ENCODE measurements around the gene CYP39A1.
"Not testable (repeated sequence)": the region's sequence is repeated elsewhere in the genome, so short reads cannot be mapped to it uniquely, and the experiment has no call there.

The CYP39A1 gene

GRCh38 chr6:46648869-46649492 lies 3.6 kb downstream of the CYP39A1 start:
- no peak for DNase-seq (ENCODE audit: low spot score)

DNA sequence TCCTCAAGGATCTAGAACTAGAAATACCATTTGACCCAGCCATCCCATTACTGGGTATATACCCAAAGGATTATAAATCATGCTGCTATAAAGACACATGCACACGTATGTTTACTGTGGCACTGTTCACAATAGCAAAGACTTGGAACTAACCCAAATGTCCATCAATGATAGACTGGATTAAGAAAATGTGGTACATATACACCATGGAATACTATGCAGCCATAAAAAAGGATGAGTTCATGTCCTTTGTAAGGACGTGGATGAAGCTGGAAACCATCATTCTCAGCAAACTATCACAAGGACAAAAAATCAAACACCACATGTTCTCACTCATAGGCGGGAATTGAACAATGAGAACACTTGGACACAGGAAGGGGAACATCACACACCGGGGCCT lies 4.5 kb downstream of the CYP39A1 start:
- not testable (repeated sequence) for DNase-seq (ENCODE audit: low spot score)

DNA sequence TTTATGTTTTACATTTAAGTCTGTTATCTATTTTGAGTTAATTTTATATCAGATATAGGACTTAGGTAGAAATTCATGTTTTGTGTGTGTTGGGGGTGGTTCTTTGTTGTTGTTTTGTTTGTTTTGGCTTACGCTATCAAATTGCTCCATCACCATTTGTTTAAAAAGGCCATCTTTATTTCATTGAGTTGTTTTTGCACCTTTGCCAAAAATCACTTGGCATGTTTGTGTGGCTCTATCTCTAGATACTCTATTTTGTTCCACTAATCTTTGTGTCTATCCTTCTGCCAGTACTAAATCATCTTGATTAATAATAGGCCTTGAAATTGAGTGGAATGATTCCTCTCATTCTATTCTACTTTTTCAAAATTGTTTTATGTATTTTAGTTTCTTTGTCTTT lies 7.4 kb downstream of the CYP39A1 start:
- no peak for DNase-seq (ENCODE audit: low spot score)

DNA sequence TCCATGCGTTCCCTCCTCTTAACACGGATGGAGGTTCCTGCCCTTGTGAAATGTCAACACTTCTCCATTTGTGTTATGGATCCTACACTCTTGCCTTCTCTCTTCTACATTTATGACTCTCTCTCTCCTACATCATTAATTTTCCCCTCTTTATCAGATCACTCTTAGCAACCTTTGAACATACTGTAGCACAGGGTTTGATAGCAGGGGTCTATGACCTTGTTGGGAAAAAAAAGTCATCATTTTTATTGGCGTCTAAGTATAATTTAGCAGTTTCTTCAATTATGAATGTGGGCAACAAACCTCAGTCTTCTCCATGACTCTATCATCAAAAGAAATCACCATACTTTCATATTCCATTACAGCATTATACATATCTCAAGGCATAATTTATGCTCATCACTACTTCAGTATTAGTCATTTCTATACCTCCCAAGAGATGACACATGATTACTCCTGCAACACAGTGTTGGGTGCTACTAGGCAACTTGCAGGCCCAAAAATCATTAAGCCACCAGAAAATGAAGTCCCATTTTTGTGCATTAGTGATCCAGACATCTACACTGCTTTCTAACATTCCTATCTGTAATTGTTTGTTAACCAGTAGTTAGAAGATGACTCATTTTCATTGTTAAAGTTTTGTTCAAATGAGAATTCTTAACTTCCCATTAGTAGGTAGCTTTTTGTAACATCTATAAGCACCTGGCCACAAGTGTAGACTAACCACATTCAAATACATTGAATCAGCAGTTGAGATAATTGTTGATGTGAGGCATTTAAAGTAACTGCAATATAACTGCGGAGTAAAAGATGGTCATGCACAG lies 9.5 kb downstream of the CYP39A1 start:
- no peak for DNase-seq (ENCODE audit: low spot score)

DNA sequence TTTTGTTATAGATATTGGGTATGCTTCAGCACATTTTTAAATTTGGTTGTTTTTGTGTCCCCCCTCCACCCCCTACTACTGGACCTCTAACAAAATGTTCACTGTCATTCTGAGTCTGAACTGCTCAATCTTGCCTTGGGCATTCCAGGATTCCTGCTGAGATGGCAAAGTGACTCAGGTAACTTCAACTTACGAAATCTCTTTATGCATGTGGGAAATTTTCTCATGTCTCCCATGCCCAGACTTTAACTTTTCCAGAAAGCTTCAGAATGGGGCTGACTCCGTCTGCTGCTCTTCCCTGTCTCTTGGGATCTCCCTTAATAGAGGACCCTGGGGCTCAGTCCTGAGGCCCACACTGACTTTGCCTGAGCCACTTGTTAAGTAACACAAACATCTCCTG lies 14.0 kb downstream of the CYP39A1 start:
- DNase-seq (ENCODE audit: low spot score), result no peak

DNA sequence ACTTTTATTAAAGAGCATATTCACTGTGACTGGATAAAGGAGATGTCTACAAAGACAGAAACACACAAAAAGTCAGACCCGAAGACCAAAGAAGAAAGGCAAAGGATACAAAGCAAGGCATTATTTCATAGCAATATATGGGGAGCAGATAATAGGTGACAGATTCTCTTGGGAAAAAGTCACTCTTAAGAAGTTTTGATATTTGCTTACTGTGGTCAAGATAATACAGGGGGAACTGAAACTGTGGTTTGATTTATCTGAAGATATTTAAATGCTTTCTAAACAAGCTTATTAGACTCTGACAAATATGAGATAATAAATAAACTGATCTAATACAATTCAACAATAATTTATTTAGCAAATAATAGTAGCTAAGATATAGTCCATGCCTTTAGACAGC lies 14.7 kb downstream of the CYP39A1 start:
- no peak for DNase-seq (ENCODE audit: low spot score)

DNA sequence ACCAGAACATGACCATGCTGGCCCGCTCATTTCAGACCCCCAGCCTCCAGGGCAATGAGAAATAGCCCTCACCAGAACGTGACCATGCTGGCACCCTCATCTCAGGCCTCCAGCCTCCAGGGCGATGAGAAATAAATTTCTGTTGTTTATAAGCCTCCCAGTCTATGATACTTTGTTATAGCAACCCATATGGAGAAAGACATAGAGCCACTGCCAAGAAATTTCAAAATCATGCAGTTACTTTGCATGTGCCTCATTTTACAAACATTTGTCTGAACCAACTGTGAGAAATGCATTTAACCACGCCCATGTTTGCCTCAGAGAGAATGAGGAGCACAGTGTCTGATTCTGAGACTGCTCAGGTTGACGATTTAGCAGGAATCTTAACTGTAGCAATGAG lies 15.5 kb downstream of the CYP39A1 start:
- no peak for DNase-seq (ENCODE audit: low spot score)

- DNase-seq (ENCODE audit: low spot score), result no peak
These were observed 17.2 kb downstream of the CYP39A1 start for GRCh38 chr6:46635462-46635861.

DNA sequence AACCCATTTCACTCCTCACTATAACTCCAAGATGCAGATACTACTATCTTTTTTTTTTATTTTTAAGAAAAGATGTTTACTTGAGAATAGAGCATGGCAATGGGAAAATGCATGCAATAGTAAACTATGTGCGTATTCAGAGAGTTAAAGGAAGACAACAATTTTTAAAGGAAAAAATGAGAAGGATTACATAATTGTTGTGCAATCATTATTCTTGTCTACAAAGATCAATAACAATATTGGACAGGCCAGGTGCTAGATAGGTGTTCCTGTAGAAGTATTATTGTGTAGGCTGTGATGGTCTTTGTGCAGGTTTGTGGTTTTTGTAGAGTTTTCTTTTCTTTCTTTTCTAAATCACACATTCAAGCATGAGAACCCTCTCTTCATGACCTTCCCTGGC lies 20.6 kb downstream of the CYP39A1 start:
- DNase-seq (ENCODE audit: low spot score), result no peak

DNA sequence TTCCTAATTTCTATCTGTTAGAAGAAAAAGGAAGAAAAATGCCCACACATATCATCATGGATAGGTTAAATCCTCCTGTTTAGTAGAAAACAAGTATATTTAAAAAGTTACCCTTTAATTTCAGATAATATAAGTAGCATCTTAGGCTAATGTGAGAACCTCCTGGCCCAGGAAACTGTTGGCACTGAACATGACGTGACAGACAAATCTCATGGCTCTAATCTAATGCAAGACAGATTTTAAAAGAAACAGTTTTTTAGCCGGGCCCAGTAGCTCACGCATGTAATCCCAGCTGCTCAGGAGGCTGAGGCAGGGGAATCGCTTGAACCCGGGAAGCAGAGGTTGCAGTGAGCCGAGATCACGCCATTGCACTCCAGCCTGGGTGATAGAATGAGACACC lies 22.9 kb downstream of the CYP39A1 start:
- no peak for DNase-seq (ENCODE audit: low spot score)

- peak; percentile 49 for DNase-seq (ENCODE audit: low spot score)
These were observed 23.6 kb downstream of the CYP39A1 start for GRCh38 chr6:46628976-46629375.

DNA sequence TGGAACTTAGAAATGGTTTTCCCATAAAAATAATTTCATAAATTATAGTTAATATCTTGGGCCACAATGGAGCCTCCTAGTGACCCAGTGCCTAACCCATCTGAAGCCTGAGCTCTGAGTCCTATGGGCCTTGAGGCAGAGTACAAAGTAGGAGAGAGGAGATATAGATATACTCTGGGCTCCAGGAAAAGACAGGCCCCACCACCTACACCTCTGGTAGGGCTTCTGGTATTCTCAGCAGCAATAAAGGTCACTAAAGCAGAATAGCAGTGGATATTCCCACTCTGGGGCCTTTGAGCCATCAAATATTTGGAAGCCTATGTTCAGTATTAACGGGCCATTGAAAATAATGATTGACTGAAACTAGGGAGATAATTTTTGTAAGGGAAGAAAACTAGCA lies 24.1 kb downstream of the CYP39A1 start:
- DNase-seq (ENCODE audit: low spot score), result no peak

DNA sequence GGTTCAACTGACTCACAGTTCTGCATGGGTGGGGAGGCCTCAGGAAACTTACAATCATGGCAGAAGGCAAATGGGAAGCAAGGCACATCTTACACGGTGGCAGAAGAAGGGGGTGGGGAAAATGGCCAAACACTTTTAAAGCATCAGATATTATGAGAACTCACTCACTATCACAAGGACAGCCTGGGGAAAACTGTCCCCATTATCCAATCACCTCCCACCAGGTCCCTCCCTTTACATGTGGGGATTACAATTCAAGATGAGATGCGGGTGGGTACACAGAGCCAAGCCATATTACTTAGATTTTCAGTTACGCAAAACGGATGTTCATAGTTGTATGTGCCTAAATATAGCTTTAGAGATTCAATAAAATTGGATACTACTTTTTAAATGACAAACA lies 25.6 kb downstream of the CYP39A1 start:
- no peak for DNase-seq (ENCODE audit: low spot score)

GRCh38 chr6:46626228-46626909 lies 26.2 kb downstream of the CYP39A1 start:
- peak; percentile 83 for DNase-seq (ENCODE audit: low spot score)

- no peak for DNase-seq (ENCODE audit: low spot score)
These were observed 33.9 kb downstream of the CYP39A1 start for GRCh38 chr6:46618726-46619125.

- DNase-seq (ENCODE audit: low spot score), result no peak
These were observed 40.0 kb downstream of the CYP39A1 start for GRCh38 chr6:46612645-46613044.

DNA sequence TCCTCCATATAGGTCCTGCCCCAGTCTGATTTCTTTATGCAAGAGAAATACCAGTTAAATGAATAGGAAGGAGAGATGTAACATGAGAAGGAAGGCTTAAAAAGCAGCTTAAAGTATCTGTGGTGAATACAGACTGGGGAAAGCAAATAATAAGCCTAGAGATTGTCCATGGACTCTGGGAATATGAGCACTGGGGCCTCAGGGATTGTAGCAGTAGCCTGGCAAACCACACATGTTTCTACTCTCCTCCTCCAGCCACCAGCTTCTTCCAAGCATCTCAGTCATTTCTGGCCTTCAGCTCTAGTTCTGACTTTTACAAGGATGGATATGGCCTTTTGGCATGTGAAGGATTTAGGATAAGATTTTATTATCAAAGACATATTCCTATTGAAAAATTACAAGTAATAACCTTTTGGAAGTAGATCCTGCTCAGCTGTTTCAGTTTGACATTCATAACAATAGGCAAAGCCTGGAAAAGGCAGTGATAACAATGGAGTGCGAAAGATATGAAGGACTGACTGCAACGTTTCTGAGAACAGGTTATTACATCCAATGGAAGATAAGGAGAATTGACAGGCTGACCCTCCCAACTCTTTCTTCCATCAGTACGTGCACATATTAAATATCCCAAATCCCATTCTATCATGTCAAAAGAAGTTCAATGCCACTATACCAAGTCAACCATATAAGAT lies 41.6 kb downstream of the CYP39A1 start:
- no peak for DNase-seq (ENCODE audit: low spot score)

DNA sequence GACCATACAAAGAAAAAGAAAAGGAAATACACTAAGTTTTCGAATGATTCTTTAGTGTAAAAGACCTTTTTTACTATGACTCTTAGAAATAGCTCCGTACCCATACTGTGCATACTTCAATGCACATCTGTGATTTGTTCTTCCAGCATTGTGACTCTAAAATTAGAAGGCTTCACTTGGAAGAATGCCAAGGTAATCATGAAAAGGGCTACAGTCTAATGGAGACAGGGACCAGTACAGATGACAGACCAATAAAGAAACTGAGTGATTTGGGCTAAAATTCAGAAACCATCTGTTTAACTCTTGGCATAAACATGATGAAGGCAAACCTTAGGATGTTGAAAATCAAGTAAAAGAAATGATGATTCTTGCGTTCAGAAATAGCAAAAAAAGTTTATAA lies 46.3 kb downstream of the CYP39A1 start:
- peak; percentile 95 for DNase-seq (ENCODE audit: low spot score)

- no peak for DNase-seq (ENCODE audit: low spot score)
These were observed 47.4 kb downstream of the CYP39A1 start for GRCh38 chr6:46605091-46605797.

GRCh38 chr6:46598215-46598614 lies 54.4 kb downstream of the CYP39A1 start:
- no peak for DNase-seq (ENCODE audit: low spot score)

DNA sequence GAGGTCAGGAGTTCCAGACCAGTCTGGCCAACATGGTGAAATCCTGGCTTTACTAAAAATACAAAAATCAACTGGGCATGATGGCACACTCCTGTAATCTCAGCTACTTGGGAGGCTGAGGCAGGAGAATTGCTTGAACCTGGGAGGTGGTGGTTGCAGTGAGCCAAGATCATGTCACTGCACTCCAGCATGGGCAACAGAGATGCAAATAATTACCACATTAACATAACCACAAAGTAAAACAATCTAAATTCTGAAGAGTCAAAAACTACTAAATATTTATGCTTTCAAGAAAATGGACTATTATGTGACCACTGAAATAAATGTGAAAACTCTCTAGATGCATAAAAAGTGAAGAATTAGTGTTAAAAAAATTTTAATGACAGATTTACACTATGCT lies 59.9 kb downstream of the CYP39A1 start:
- no peak for DNase-seq (ENCODE audit: low spot score)

GRCh38 chr6:46592046-46592445 lies 60.6 kb downstream of the CYP39A1 start:
- no peak for DNase-seq (ENCODE audit: low spot score)

Measured in pons (tissue), 1 donor.